Measurements from ENCODE around the gene SIK3.
"Not testable (repeated sequence)": the region's sequence is repeated elsewhere in the genome, so short reads cannot be mapped to it uniquely, and the experiment has no call there.

SIK3 gene

GRCh38 chr11:116855413-116855812 is 242.8 kb downstream of the SIK3 start:
- no peak for DNase-seq

- peak; percentile 94 for DNase-seq
Observed at GRCh38 chr11:116853461-116854073, 244.7 kb downstream of the SIK3 start.

GRCh38 chr11:116852261-116853031 is 245.8 kb downstream of the SIK3 start:
- DNase-seq = peak; percentile 41

GRCh38 chr11:116851626-116852025 is 246.6 kb downstream of the SIK3 start:
- DNase-seq = peak; percentile 79

- no peak for DNase-seq
Observed at GRCh38 chr11:116849486-116849885, 248.7 kb downstream of the SIK3 start.

GRCh38 chr11:116849060-116849459 is 249.2 kb downstream of the SIK3 start:
- no peak for DNase-seq

GRCh38 chr11:116847612-116848011 is 250.6 kb downstream of the SIK3 start:
- no peak for DNase-seq

- DNase-seq = no peak
Observed at GRCh38 chr11:116844722-116845121, 253.5 kb downstream of the SIK3 start.

- DNase-seq = no peak
Observed at GRCh38 chr11:116843661-116844060, 254.6 kb downstream of the SIK3 start.

- no peak for DNase-seq
Observed at GRCh38 chr11:116842909-116843308, 255.3 kb downstream of the SIK3 start.

- DNase-seq = no peak
Observed at GRCh38 chr11:116842117-116842516, 256.1 kb downstream of the SIK3 start.

- no peak for DNase-seq
Observed at GRCh38 chr11:116840746-116841296, 257.4 kb downstream of the SIK3 start.

GRCh38 chr11:116840224-116840745 is 257.9 kb downstream of the SIK3 start:
- no peak for DNase-seq

- DNase-seq = no peak
Observed at GRCh38 chr11:116838321-116839084, 259.7 kb downstream of the SIK3 start.

GRCh38 chr11:116837231-116838091 is 260.8 kb downstream of the SIK3 start, which contains the start of gene APOA1:
APOA1 (minus strand) TSS chr11:116837622; CDS start chr11:116837387, 235 bp downstream.
- DNase-seq = no peak

- DNase-seq = no peak
Observed at GRCh38 chr11:116836632-116836991, 261.6 kb downstream of the SIK3 start.

GRCh38 chr11:116835791-116836631 is 262.2 kb downstream of the SIK3 start:
- peak; percentile 88 for DNase-seq

- DNase-seq = no peak
Observed at GRCh38 chr11:116835042-116835772, 263.0 kb downstream of the SIK3 start.

- not testable (repeated sequence) for DNase-seq
Observed at GRCh38 chr11:116834535-116835041, 263.6 kb downstream of the SIK3 start.

Measured in activated CD4-positive, alpha-beta T cell treated with anti-CD3 and anti-CD28 coated beads, Interleukin-2, Interleukin-6, amounts not matched to agents 100 ng/mL and 50 ng/mL, durations not matched to agents 16 hours and 8 hours (primary cell).